GM18867 (cell line): ENCODE results near the gene PGAP2.
"Not testable (repeated sequence)": the region's sequence is repeated elsewhere in the genome, so short reads cannot be mapped to it uniquely, and the experiment has no call there.

Experiments
- ATAC-seq: cut with Tn5 transposase; IDR thresholded peaks from one replicate; pipeline ENCODE4 v1.9.1; 2021; ENCODE audit warnings: mild to moderate bottlenecking, moderate library complexity; ENCODE audit not compliant: unreplicated experiment

The PGAP2 gene

GRCh38 chr11:3803726-3804495 is 4.4 kb upstream of the PGAP2 start:
- no peak for ATAC-seq

- ATAC-seq, result peak; percentile 80
These were observed 682 bp downstream of the PGAP2 start for GRCh38 chr11:3808861-3809623.

- no peak for ATAC-seq
These were observed 1.2 kb downstream of the PGAP2 start for GRCh38 chr11:3809624-3809928.

- ATAC-seq, result no peak
These were observed 2.1 kb downstream of the PGAP2 start for GRCh38 chr11:3810446-3810845.

GRCh38 chr11:3810951-3811350 is 2.6 kb downstream of the PGAP2 start:
- ATAC-seq, result no peak

- not testable (repeated sequence) for ATAC-seq
These were observed 6.5 kb downstream of the PGAP2 start for GRCh38 chr11:3814832-3815231.

- ATAC-seq, result no peak
These were observed 7.5 kb downstream of the PGAP2 start for GRCh38 chr11:3815845-3816244.

GRCh38 chr11:3816673-3817072 is 8.3 kb downstream of the PGAP2 start:
- no peak for ATAC-seq

- no peak for ATAC-seq
These were observed 8.9 kb downstream of the PGAP2 start for GRCh38 chr11:3817181-3817800.

- no peak for ATAC-seq
These were observed 12.6 kb downstream of the PGAP2 start for GRCh38 chr11:3820971-3821370.

- no peak for ATAC-seq
These were observed 14.0 kb downstream of the PGAP2 start for GRCh38 chr11:3822312-3822711.

- no peak for ATAC-seq
These were observed 14.9 kb downstream of the PGAP2 start for GRCh38 chr11:3823303-3823702.

- ATAC-seq, result no peak
These were observed 15.6 kb downstream of the PGAP2 start for GRCh38 chr11:3823762-3824506.

GRCh38 chr11:3824714-3825472 is 16.5 kb downstream of the PGAP2 start:
- ATAC-seq, result peak; percentile 88

- ATAC-seq, result no peak
These were observed 17.3 kb downstream of the PGAP2 start for GRCh38 chr11:3825473-3826154.

GRCh38 chr11:3826721-3827120 is 18.4 kb downstream of the PGAP2 start:
- no peak for ATAC-seq

GRCh38 chr11:3827434-3828186 is 19.2 kb downstream of the PGAP2 start:
- ATAC-seq, result no peak

- ATAC-seq, result no peak
These were observed 21.7 kb downstream of the PGAP2 start for GRCh38 chr11:3830088-3830487.

- ATAC-seq, result no peak
These were observed 22.4 kb downstream of the PGAP2 start for GRCh38 chr11:3830730-3831129.
